GM12878 (cell line): ENCODE results near the gene MRTFA. TPM values are rescaled to one million over a fixed set of nuclear protein-coding genes. Genes with fewer than 3 reads are reported as not detected.

Experiments used
- ATAC-seq: fragments of 200-7000 bp; cut with Tn5 transposase; 3 replicates; pipeline ENCODE4 v1.9.1; 2020; ENCODE audit warnings: mild to moderate bottlenecking, moderate library complexity
- BruUV-seq: library from RNA; stranded (reverse); fragments of 400-500 nt; replicated peaks from 2 replicates; lab custom pipeline; 2021; lab: Mats Ljungman, UMichigan
- CTCF ChIA-PET: fragments of 300-600 bp; sonication (Branson Sonifier 250); formaldehyde crosslinking; extraction: SDS; loops from one replicate; lab custom pipeline; 2021; ENCODE audit warnings: inconsistent platforms; lab: Yijun Ruan, JAX
- POLR2A ChIA-PET: fragments of 350-600 bp; formaldehyde crosslinking; extraction: SDS; loops from one replicate; lab custom pipeline; 2021; ENCODE audit warnings: inconsistent platforms; lab: Charles Lee
- RAD21 ChIA-PET: fragments of 300-600 bp; sonication (Branson Sonifier 250); formaldehyde crosslinking; loops from one replicate; lab custom pipeline; 2023; ENCODE audit warnings: antibody characterized with exemption; ENCODE audit not compliant: unreplicated experiment; lab: Charles Lee
- SMC1A ChIA-PET: fragments of 300-600 bp; sonication (Branson Sonifier 250); formaldehyde crosslinking; loops from one replicate; lab custom pipeline; 2023; ENCODE audit not compliant: unreplicated experiment, uncharacterized antibody; lab: Charles Lee
- DNase-seq: peaks from one replicate; pipeline ENCODE4 v3.0.0-alpha.2; 2011; ENCODE audit warnings: low read depth, low spot score
- FAIRE-seq: peaks from 3 replicates; lab custom pipeline; 2011; peaks lifted over from hg19 to GRCh38; lab: Jason Lieb, UNC
- H2AFZ ChIP-seq: 2 replicates; pipeline ENCODE4 v1.6.0; 2011; ENCODE audit warnings: low read depth, low read length, control low read depth; ENCODE audit not compliant: control insufficient read depth
- H3K27ac ChIP-seq: 2 replicates; pipeline ENCODE4 v1.5.1; 2011; ENCODE audit warnings: control low read depth; ENCODE audit not compliant: control insufficient read depth, insufficient read depth
- H3K27me3 ChIP-seq, 2 experiments: replicated peaks in 1 of 2; 2 replicates each; pipeline versions ENCODE4 v1.6.0 to v1.6.1; 2011; ENCODE audit warnings: low read length in 1 of 2; ENCODE audit not compliant: control insufficient read depth in 2 of 2, insufficient read depth in 2 of 2
- H3K36me3 ChIP-seq, 2 experiments: 2 replicates each; pipeline ENCODE4 v1.5.1; 2011; ENCODE audit warnings: low read length in 1 of 2; ENCODE audit not compliant: control insufficient read depth in 2 of 2, insufficient read depth in 2 of 2
- H3K4me1 ChIP-seq: 2 replicates; pipeline ENCODE4 v1.6.1; 2011; ENCODE audit warnings: mild to moderate bottlenecking, low read length, moderate library complexity, mixed read lengths; ENCODE audit not compliant: control insufficient read depth, insufficient read depth
- H3K4me2 ChIP-seq: 2 replicates; pipeline ENCODE4 v1.6.0; 2011; ENCODE audit warnings: control low read depth; ENCODE audit not compliant: control insufficient read depth, insufficient read depth
- H3K4me3 ChIP-seq: fragments of 200-600 bp; sonication (generic); 2 replicates; pipeline ENCODE4 v1.5.1; 2016
- H3K79me2 ChIP-seq: 2 replicates; pipeline ENCODE4 v1.6.0; 2011; ENCODE audit warnings: low read length; ENCODE audit not compliant: control insufficient read depth, insufficient read depth
- H3K9ac ChIP-seq: 2 replicates; pipeline ENCODE4 v1.8.0; 2011; ENCODE audit warnings: low read length, control low read depth, mixed read lengths; ENCODE audit not compliant: control insufficient read depth, insufficient read depth
- H3K9me3 ChIP-seq: replicated peaks from 3 replicates; pipeline ENCODE4 v1.5.1; 2011; ENCODE audit warnings: mild to moderate bottlenecking, low read length; ENCODE audit not compliant: control insufficient read depth, insufficient read depth
- H4K20me1 ChIP-seq: 2 replicates; pipeline ENCODE4 v1.6.0; 2011; ENCODE audit not compliant: control insufficient read depth, insufficient read depth
- BCL3 ChIP-seq: IDR thresholded peaks from 2 replicates; pipeline ENCODE4 v1.6.1; 2011; ENCODE audit warnings: borderline replicate concordance, low read depth, mild to moderate bottlenecking, moderate library complexity, low read length; ENCODE audit not compliant: insufficient read depth, poor library complexity, severe bottlenecking
- BRCA1 ChIP-seq: IDR thresholded peaks from 2 replicates; pipeline ENCODE4 v1.6.1; 2011; ENCODE audit warnings: low read depth, low read length, improper control_type of control experiment
- CHD4 ChIP-seq: fragments of 200-600 bp; sonication (generic); IDR thresholded peaks from 2 replicates; pipeline ENCODE4 v1.6.1; 2016; ENCODE audit warnings: mild to moderate bottlenecking
- E2F8 ChIP-seq: fragments of 450-650 bp; IDR thresholded peaks from 2 replicates; pipeline ENCODE4 v1.6.1; 2018; ENCODE audit warnings: mild to moderate bottlenecking, low read depth, moderate library complexity; ENCODE audit not compliant: partially characterized antibody
- GABPA ChIP-seq: IDR thresholded peaks from 2 replicates; pipeline ENCODE4 v1.6.1; 2014; ENCODE audit warnings: antibody characterized with exemption, low read depth, mild to moderate bottlenecking, inconsistent platforms
- LARP7 ChIP-seq: fragments of 450-650 bp; IDR thresholded peaks from 2 replicates; pipeline ENCODE4 v1.6.1; 2017; ENCODE audit warnings: mild to moderate bottlenecking
- MAX ChIP-seq: IDR thresholded peaks from 2 replicates; pipeline ENCODE4 v1.6.1; 2012; ENCODE audit warnings: low read depth, low read length, improper control_type of control experiment
- MEF2B ChIP-seq: fragments of 450-650 bp; IDR thresholded peaks from 2 replicates; pipeline ENCODE4 v1.6.1; 2018; ENCODE audit warnings: mild to moderate bottlenecking, moderate library complexity; ENCODE audit not compliant: partially characterized antibody, poor library complexity, severe bottlenecking
- NR2C1 ChIP-seq: fragments of 450-650 bp; IDR thresholded peaks from 2 replicates; pipeline ENCODE4 v1.6.1; 2017; ENCODE audit warnings: antibody characterized with exemption, mild to moderate bottlenecking, moderate library complexity
- NRF1 ChIP-seq: conservative IDR thresholded peaks from 2 replicates; pipeline ENCODE4 v1.6.1; 2011; ENCODE audit warnings: mild to moderate bottlenecking, low read depth, low read length, improper control_type of control experiment
- RCOR1 ChIP-seq: conservative IDR thresholded peaks from 2 replicates; pipeline ENCODE4 v1.6.1; 2012; ENCODE audit warnings: low read depth, low read length, improper control_type of control experiment
- RFX5 ChIP-seq: IDR thresholded peaks from 2 replicates; pipeline ENCODE4 v1.6.1; 2011; ENCODE audit warnings: low read depth, low read length, improper control_type of control experiment
- STAT1 ChIP-seq: fragments of 450-650 bp; conservative IDR thresholded peaks from 2 replicates; pipeline ENCODE4 v1.6.1; 2014; ENCODE audit warnings: antibody characterized with exemption, mild to moderate bottlenecking
- STAT3 ChIP-seq: IDR thresholded peaks from 2 replicates; pipeline ENCODE4 v1.6.1; 2011; ENCODE audit warnings: low read depth, low read length, improper control_type of control experiment
- TBL1XR1 ChIP-seq: IDR thresholded peaks from 2 replicates; pipeline ENCODE4 v1.6.1; 2012; ENCODE audit warnings: low read depth, low read length, improper control_type of control experiment
- TCF7 ChIP-seq: IDR thresholded peaks from 2 replicates; pipeline ENCODE4 v1.6.1; 2014; ENCODE audit warnings: antibody characterized with exemption, borderline replicate concordance
- USF1 ChIP-seq: IDR thresholded peaks from 2 replicates; pipeline ENCODE4 v1.6.1; 2011; ENCODE audit warnings: borderline replicate concordance, low read depth, mild to moderate bottlenecking, moderate library complexity, mixed read lengths, low read length; ENCODE audit not compliant: insufficient read depth; ENCODE audit errors: extremely low read length
- YBX1 ChIP-seq: fragments of 450-650 bp; IDR thresholded peaks from 2 replicates; pipeline ENCODE4 v1.6.1; 2016; ENCODE audit warnings: antibody characterized with exemption
- WGBS: methylation state at CpG from one replicate; pipeline ENCODE4 v1.1.6; 2016; ENCODE audit warnings: low lambda C conversion rate; ENCODE audit not compliant: insufficient replicate concordance, insufficient coverage; ENCODE audit errors: missing lambda C conversion rate; 5-methylcytosine and 5-hydroxymethylcytosine counted together
- in situ Hi-C: fragments of 300-500 bp; cut with MboI; formaldehyde crosslinking; loops from 9 replicates; pipeline ENCODE4 v1.14.3; 2018; ENCODE audit warnings: mixed read lengths
- intact Hi-C: fragments of 100-400 bp; cut with micrococcal nuclease; formaldehyde crosslinking; loops from one replicate; pipeline ENCODE4 v1.14.2; 2022; ENCODE audit not compliant: unreplicated experiment
- polyA plus RNA-seq, 11 experiments: library from polyadenylated mRNA; depleted of rRNA in 4 of 11; unstranded in 6 of 11; stranded (reverse) in 5 of 11; fragments of >200 nt; fragmentation: Nextera tagmentation in 4 of 11; fragmentation: Illumina TruSeq in 1 of 11; extraction: Ambion mirVana in 4 of 11; extraction: Trizol in 1 of 11; gene quantifications; 1 replicate in 1 of 11; 2 replicates in 10 of 11; pipeline versions ENCODE4 v1.2.1 to v1.2.3, GENCODE V29; 2011 to 2016; ENCODE audit warnings: inconsistent platforms in 2 of 11, missing spikeins in 2 of 11, low read depth in 1 of 11
- total RNA-seq, 4 experiments: library from RNA; depleted of rRNA in 3 of 4; stranded (reverse); fragments of >200 nt in 3 of 4; fragmentation: Illumina TruSeq in 1 of 4; extraction: Trizol in 1 of 4; gene quantifications; 2 replicates each; pipeline versions ENCODE4 v1.2.1 to v1.2.3, GENCODE V29; 2013 to 2021

The MRTFA gene
- total and polyA plus RNA-seq, 10 of the 15 experiments (the other 5 are each of a cell fraction or from before 2014, with no cell fraction given): 2.0 to 63.9 (median 17.9) TPM

GRCh38 chr22:40678493-40679248, 42.2 kb upstream of the MRTFA start (continued):
- no peak for TF ChIP-seq MEF2B
- no peak for TF ChIP-seq NRF1
- TF ChIP-seq YBX1: no peak
- no peak for TF ChIP-seq USF1
- TF ChIP-seq RCOR1: no peak
- TF ChIP-seq NR2C1: no peak
- no peak for TF ChIP-seq TBL1XR1
- no peak for TF ChIP-seq TCF7
- TF ChIP-seq CHD4: no peak
- TF ChIP-seq BRCA1: no peak
- TF ChIP-seq, all 136 proteins: peak for 0

- RAD21 ChIA-PET: interaction anchor here (1.6 kb wide), 1 partner anchor 223 kb away, joined by 3 read pairs; no protein-coding TSS in a partner anchor
- Histone ChIP-seq H3K27ac (no peak overlapping the region), H4K20me1 (no peaks in the 10 kb centered on the region), H3K36me3 (no peaks in the 10 kb centered on the region), H3K9me3 (no peaks in the 10 kb centered on the region), H3K27me3 (peaks cover 0 to 3% of the 10 kb centered on the region in 2 experiments; a peak in 3 of 4 replicates), H3K4me2 (no peak overlapping the region), H2AFZ (no peak overlapping the region), H3K4me3 (no peak overlapping the region), H3K9ac (no peak overlapping the region), H3K79me2 (no peaks in the 10 kb centered on the region), H3K4me1 (no peaks in the 10 kb centered on the region)
- in situ Hi-C loops: no loop called here
- intact Hi-C loops: no loop called here
- BruUV-seq: no TSS peak
- FAIRE-seq: no peak
- WGBS: 56% methylated on average over 3 of the region's 3 CpGs
- SMC1A ChIA-PET: no interaction called here
- no peak for DNase-seq
- ATAC-seq: no peak; the same call in 1 of the 3 replicates
- POLR2A ChIA-PET: no interaction called here
- CTCF ChIA-PET: interaction anchor here (0.9 to 1.5 kb wide), 2 partner anchors 94 to 222 kb away, joined by 3 to 4 read pairs; no protein-coding TSS in a partner anchor
- TF ChIP-seq RFX5: no peak
- TF ChIP-seq MAX: no peak
- no peak for TF ChIP-seq STAT3
- no peak for TF ChIP-seq STAT1
- no peak for TF ChIP-seq BCL3
- TF ChIP-seq GABPA: no peak
- TF ChIP-seq YBX1: no peak
- TF ChIP-seq E2F8: no peak
- TF ChIP-seq LARP7: no peak
These were observed 40.1 kb upstream of the MRTFA start for GRCh38 chr22:40676644-40677043.
